ENCODE results near the gene CR1.
"Not testable (repeated sequence)": the region's sequence is repeated elsewhere in the genome, so short reads cannot be mapped to it uniquely, and the experiment has no call there.

The CR1 gene

GRCh38 chr1:207581496-207582153, 85.7 kb downstream of the CR1 start:
- no peak for DNase-seq (ENCODE audit: low read depth in 2 of 2)

DNA sequence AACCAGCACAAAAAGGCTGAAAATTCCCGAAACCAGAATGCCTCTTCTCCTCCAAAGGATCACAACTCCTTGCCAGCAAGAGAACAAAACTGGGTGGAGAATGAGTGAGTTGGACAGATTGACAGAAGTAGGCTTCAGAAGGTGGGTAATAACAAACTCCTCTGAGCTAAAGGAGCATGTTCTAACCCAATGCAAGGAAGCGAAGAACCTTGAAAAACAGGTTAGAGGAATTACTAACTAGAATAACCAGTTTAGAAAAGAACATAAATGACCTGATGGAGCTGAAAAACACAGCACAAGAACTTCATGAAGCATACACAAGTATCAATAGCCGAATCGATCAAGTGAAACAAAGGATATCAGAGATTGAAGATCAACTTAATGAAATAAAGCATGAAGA, 93.5 kb downstream of the CR1 start:
- DNase-seq (ENCODE audit: low read depth in 2 of 2) = not testable (repeated sequence)

DNA sequence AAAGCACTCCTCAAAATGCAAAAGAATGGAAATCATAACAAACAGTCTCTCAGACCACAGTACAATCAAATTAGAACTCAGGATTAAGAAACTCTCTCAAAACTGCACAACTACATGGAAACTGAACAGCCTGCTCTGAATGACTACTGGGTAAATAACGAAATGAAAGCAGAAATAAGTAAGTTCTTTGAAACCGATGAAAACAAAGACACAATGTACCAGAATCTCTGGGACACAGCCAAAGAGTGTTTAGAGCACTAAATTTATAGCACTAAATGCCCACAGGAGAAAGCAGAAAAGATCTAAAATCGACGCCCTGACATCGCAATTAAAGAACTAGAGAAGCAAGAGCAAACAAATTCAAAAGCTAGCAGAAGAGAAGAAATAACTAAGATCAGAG, 95.2 kb downstream of the CR1 start:
- not testable (repeated sequence) for DNase-seq (ENCODE audit: low read depth in 2 of 2)

DNA sequence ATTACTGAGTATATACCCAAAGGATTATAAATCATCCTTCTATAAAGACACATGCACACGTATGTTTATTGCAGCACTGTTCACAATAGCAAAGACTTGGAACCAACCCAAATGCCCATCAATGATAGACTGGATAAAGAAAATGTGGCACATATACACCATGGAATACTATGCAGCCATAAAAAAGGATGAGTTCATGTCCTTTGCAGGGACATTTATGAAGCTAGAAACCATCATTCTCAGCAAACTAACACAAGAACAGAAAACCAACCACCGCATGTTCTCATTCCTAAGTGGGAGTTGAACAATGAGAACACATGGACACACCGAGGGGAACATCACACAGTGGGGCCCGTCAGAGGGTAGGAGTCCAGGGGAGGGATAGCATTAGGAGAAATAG, 98.1 kb downstream of the CR1 start:
- not testable (repeated sequence) for DNase-seq (ENCODE audit: low read depth in 2 of 2)

GRCh38 chr1:207603777-207604176, 107.8 kb downstream of the CR1 start:
- DNase-seq (ENCODE audit: low read depth in 2 of 2) = no peak

DNA sequence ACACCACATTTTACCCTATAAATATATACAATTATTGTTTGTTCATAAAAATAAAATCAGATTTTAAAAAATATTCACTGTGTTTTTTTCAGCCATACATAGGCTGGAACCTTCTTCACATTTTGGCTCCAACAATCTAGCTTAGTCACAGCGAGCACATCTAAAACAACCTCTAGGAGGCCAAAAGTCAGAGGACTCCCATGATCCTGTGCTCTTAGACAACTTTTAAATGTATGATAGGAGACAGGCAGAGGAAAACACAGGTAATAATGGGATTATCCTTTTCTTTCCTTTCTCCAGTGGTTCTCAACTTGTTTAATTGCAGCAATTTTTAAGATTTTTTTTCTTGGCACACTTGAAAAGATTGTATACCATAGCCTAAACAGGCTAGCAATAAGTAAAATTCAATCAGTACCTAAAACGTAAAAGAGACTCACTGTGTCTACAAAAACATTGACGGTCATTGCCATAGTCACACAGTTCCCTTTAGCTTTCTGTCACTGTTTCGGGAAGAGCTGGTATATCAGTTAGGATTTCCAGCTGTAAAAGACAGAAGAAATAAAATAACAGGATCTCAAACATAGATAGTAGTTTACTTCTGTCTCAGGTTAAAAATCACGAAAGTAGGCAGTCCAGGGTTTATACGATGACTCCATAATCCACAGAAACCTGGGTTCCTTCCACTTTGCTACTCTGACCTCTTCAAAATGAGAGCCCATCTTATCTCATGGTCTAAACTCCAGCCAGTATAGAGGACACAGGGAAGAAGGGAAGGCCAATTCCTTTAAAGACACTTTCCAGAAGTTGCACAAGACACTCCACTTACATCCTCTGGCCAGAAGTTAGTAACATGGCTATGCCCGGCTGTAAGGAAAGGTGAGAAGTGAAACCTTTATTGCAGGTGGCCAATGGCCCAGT, 109.7 kb downstream of the CR1 start:
- no peak for DNase-seq (ENCODE audit: low read depth in 2 of 2)

DNA sequence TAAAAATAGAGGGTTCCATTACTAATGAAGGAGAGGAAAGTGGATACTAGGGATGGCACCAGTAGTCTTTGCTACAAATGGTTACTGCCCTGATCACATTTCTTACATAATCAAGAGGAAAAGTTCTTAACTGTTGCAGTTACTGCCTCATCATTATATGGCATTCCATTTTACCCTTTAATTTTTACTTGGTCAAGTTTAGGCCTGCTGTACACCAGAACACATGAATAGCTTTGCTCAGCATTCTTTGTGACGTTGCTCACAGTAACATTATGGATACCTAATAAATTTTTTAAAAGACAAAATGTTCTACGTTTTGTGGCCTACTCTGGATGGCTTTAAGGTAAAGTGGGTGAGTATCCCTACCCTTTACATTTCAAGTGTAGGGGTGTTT, 110.4 kb downstream of the CR1 start:
- no peak for DNase-seq (ENCODE audit: low read depth in 2 of 2)

GRCh38 chr1:207612762-207613161, 116.8 kb downstream of the CR1 start:
- no peak for DNase-seq (ENCODE audit: low read depth in 2 of 2)

- peak; percentile 3 to 23 for DNase-seq (ENCODE audit: low read depth in 2 of 2)
Observed at GRCh38 chr1:207619871-207620542, 124.0 kb downstream of the CR1 start.

- no peak for DNase-seq (ENCODE audit: low read depth in 2 of 2)
Observed at GRCh38 chr1:207620543-207620893, 124.6 kb downstream of the CR1 start.

GRCh38 chr1:207625504-207626071, 129.6 kb downstream of the CR1 start:
- DNase-seq (ENCODE audit: low read depth in 2 of 2) = not testable (repeated sequence)

- no peak for DNase-seq (ENCODE audit: low read depth in 2 of 2)
Observed at GRCh38 chr1:207626972-207627337, 131.0 kb downstream of the CR1 start.

DNA sequence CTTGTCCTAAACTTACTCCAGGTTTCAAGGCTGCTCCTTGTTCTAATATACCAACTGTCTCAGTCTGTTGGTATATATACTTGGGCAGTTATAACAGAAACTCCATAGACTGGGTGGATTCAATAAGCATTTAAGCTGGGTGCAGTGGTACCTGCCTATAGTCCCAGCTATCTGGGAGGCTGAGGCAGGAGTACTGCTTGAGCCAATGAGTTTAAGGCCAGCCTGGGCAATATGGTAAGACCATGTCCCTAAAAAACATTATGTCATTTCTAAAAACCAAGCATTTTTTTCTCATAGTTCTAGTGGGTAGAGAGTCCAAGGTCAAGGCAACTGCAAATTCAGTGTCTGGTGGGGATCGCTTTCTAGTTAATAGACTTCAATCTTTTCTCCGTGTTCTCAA, 131.5 kb downstream of the CR1 start:
- DNase-seq (ENCODE audit: low read depth in 2 of 2) = no peak

GRCh38 chr1:207628776-207629175, 132.8 kb downstream of the CR1 start:
- no peak for DNase-seq (ENCODE audit: low read depth in 2 of 2)

DNA sequence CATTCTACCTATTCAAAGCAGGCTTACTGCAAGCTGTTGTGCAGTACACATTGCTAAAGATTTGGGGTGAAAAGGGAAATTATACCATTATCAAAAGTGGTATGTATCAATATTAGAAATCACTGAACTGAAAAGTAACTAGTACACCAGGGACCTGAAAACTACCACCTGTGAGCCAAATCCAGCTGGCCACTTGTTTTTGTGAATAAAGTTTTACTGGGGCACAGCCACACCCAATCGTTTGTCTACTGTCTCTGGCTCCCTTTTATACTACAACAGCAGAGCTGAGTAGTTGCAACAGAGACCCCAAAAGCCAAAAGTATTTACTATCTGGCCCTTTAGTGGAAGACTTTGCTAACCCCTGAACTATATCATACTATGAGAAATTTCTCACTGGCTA, 135.2 kb downstream of the CR1 start:
- no peak for DNase-seq (ENCODE audit: low read depth in 2 of 2)

- no peak for DNase-seq (ENCODE audit: low read depth in 2 of 2)
Observed at GRCh38 chr1:207633226-207633625, 137.3 kb downstream of the CR1 start.

GRCh38 chr1:207633699-207634289, 137.8 kb downstream of the CR1 start:
- DNase-seq (ENCODE audit: low read depth in 2 of 2) = not testable (repeated sequence)

- DNase-seq (ENCODE audit: low read depth in 2 of 2) = not testable (repeated sequence)
Observed at GRCh38 chr1:207634293-207634692, 138.3 kb downstream of the CR1 start.

- not testable (repeated sequence) for DNase-seq (ENCODE audit: low read depth in 2 of 2)
Observed at GRCh38 chr1:207635569-207636186, 139.7 kb downstream of the CR1 start.

DNA sequence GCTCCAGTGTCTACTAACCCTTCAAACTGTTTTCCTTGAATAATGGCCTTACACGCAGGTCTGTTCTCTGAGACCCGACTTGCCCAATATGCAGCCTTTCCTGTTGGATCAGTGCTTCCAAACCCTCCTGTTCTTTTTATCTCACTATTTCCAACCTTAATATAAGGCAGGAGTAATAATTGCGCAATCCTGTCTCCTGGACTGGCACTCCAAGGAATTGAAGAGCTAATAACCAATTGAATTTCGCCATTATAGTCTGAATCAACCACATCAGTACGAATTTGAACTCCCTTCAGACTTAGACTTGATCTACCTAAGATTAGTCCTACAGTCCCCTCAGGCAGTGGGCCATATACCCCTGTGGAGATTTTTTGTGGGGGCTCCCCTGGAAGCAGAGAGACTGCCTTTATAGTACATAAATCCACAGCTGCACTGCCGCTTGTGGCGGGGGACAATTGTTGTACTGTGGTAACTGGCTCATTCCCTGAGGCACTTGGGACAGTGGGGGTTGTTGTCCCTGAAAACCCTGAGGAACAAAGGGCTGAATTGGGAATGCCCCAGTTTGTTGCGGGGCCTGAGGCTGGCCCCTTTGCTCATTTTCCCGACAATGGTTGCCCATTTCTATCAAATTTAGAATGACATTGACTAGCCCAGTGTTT, 142.7 kb downstream of the CR1 start:
- DNase-seq (ENCODE audit: low read depth in 2 of 2) = not testable (repeated sequence)

- not testable (repeated sequence) for DNase-seq (ENCODE audit: low read depth in 2 of 2)
Observed at GRCh38 chr1:207639362-207639761, 143.4 kb downstream of the CR1 start.
